Measurements from ENCODE around the gene BATF2.

- no peak for TF ChIP-seq FOXA1 (IDR thresholded peaks at IDR 0.05)
- no peak for TF ChIP-seq CTCF (IDR thresholded peaks at IDR 0.05; ENCODE audit: low read depth, low read length, missing input control)
- TF ChIP-seq REST (IDR thresholded peaks at IDR 0.05) = no peak
- no peak for TF ChIP-seq YY1 (IDR thresholded peaks at IDR 0.05)
- no peak for TF ChIP-seq ATF3 (IDR thresholded peaks at IDR 0.05)
Observed at GRCh38 chr11:64976651-64977050, 20.1 kb downstream of the BATF2 start.

All from liver (tissue), 3 donors.